NCI-H1092 (cell line): ENCODE measurements around the gene DCST1.
A peak's percentile ranks its signal among the peaks of the same experiment; 100 is the strongest.

Source experiments
- DNase-seq: peaks from one replicate; lab custom pipeline; 2025; lab: John Stamatoyannopoulos, UW

The DCST1 gene

DNA sequence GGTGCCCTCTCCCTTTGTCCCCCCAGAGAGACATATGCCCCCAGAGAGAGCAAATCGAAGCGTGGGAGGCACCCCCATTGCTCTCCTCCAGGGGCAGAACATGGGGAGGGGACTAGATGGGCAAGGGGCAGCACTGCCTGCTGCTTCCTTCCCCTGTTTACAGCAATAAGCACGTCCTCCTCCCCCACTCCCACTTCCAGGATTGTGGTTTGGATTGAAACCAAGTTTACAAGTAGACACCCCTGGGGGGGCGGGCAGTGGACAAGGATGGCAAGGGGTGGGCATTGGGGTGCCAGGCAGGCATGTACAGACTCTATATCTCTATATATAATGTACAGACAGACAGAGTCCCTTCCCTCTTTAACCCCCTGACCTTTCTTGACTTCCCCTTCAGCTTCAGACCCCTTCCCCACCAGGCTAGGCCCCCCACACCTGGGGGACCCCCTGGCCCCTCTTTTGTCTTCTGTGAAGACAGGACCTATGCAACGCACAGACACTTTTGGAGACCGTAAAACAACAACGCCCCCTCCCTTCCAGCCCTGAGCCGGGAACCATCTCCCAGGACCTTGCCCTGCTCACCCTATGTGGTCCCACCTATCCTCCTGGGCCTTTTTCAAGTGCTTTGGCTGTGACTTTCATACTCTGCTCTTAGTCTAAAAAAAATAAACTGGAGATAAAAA, 53.4 kb downstream of the DCST1 start:
- DNase-seq: no peak

DNA sequence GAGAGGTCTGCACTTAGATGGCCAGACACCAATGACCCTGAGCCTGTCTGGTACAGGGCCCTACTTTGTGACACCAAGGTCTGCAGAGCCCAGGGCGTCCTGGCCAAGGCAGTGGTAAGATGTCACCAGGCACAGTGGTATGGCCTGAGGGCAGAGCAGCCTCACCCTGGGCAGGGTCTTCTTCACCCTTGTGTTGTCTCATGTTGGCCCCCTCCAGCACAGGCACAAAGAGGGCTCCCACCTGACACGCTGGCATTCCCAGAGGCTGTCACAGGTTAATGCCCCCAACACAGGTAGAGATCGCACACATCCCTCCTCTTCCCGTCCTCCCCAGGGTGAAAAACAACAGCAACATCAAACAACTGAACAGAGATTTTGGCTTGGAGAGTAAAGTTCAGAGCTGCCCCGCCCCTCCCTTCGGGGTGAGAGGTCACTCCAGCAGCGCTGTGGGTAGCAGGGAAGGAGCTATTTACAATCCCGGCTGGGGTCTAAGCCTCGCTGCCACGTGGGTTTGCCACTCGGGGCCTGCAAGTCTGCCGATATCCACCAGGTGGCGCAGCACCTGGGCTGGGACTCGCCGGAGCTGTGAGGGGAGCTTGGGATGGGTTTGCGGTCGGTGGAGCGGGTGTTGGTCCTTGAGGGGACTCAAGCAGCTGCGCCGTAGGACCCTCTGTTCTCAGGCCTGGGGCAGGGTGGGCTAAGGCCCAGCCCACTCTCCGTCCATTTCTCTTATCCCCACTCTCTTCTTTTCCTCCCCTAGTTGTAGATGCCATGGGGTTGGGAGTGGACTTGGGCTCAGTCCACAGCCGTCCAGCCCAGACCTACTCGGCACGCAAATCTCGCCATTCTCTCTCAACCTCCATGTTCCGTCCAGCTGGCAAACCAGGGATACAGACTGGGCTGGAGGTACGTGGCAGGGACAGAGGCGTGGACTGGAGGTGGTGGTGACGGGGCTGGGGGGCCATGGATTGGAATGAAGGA, 57.7 kb downstream of the DCST1 start:
- DNase-seq: peak; percentile 77

DNA sequence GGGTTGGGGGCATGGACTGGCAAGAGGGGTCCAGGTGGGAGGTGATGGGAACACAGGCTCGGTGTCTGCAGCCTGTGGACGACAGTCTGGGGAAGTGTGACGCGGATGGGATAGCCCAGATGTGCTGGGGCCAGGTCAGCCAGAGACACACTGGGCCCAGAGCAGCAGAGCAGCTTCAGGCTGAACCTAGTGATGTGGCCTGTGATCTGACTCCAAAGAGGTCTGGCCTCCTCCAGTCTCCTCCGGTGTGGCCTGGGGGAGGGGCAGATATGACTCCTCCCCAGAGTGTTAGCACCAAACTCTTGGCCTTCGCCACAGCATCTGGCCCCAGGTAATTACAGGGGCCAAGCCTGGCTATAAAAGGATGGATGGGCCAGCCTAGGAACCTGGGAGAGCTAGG, 58.5 kb downstream of the DCST1 start:
- DNase-seq: no peak

DNA sequence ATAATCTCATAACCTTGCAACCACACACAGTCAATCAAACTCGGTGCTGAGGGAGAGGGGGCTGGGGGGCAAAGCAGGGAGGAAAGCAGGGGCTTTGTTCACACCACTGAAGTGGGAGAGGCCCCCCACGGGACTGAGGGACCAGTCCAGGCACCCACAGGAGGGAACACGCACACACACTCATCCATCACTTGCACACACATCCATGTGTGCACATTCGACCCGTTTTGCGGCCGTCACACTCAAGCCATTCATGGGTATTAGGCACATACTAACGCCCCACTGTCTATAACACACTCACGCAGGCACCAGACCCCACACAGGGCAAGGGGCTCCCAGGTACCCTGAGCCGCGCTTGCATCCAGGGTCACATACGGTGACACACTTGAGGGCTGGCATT, 59.0 kb downstream of the DCST1 start:
- DNase-seq: no peak

DNA sequence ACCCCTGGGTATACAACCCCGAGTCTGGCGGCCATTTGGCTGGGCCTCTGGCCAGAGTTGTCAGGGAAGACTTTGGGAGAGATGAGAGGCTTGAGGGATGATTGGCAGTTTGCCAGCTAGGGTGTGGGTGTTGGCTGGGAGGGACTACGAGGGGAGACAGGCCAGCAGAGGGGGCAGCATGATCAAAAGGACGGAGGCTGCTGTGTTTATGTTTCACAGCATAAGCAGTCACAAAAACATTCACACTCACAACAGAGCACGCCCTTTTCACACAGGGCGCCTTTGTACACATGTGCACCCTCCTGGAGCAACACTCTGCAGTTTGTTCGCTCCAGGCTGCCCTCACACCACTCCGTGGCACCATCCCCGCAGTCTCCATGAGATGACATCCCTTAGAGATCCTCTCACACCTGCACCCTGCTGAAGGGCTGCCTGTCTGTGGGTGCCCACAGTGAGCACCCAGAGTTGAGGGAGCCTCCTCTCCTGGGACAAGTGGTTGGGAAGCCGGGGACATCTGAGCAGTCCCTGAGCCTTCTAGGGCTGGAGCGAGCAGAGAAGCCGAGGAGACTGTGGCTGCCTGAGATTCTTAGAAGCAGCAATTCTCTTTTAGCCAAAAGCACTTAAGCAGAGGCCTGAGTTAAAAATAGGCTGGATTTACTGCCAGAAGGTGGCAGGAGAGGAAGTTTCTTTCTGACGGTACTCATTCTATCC, 60.4 kb downstream of the DCST1 start:
- DNase-seq: peak; percentile 91

DNA sequence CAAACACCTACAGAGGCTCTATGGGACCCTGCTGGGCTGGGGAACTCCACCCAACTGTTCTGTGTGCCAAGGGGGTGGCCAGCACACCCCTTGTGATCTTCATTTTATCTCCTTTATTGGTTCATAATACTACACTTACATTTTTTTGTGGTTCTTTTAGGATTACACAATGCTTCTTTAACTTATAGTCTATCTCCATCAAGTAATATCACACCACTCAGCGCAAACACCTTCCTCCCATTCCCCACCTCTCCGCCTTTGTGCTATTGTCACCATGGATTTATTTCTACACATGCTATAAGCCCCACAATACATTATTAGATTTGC, 61.0 kb downstream of the DCST1 start:
- DNase-seq: no peak

DNA sequence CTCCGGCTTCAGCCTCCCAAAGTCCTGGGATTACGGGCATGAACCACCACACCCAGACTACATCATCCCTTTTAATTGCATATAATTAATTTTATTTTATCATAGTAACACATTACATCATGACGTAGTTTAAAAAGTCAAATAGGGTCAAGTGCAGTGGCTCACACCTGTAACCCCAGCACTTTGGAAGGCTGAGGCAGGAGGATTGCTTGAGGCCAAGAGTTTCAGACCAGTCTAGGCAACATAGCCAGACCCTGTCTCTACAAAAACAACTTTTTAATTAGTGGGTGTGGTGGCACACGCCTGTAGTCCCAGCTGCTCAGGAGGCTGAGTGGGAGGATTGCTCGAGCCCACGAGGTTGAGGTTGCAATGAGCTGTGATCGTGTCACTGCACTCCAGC, 65.7 kb downstream of the DCST1 start:
- DNase-seq: no peak
